NCI-H146 treated with DMSO at 0.1 percent for 48 hours (cell line): Measurements from ENCODE around the gene KCNK4.
"Not testable (repeated sequence)": the region's sequence is repeated elsewhere in the genome, so short reads cannot be mapped to it uniquely, and the experiment has no call there.

Source experiments
- DNase-seq: peaks from one replicate; lab custom pipeline; 2025; ENCODE audit not compliant: unreplicated experiment; lab: John Stamatoyannopoulos, UW

Gene KCNK4

DNA sequence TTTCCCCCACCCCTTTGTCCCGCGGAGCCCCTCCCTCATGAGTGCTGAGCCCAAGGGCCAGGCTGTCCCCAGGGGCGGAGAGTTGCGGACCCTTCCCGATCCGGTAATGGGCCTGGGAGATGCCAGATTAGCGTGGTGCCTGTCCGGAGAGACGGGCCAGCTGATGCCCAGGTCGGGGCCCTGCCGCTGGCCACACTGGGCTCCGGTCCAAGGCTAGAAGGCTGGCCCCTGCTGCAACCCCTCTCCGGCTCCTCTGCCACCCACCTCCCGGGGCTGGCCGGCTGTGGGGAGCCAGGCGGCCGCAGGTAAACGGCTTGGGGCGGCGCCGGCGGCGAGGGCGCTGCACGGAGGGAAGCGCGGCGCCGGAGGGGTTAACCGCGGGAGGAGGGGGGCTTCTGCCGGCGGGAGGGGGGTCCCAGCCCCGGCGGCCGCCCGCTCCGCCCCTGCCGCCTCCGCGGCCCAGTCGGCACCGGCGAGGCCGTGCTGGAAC lies at the start of gene KCNK4:
TSS of gene KCNK4 (plus strand) at position 41 of the 490 bp plus-strand sequence. CDS start 1,717 bp downstream, outside the sequence.
- DNase-seq = no peak

DNA sequence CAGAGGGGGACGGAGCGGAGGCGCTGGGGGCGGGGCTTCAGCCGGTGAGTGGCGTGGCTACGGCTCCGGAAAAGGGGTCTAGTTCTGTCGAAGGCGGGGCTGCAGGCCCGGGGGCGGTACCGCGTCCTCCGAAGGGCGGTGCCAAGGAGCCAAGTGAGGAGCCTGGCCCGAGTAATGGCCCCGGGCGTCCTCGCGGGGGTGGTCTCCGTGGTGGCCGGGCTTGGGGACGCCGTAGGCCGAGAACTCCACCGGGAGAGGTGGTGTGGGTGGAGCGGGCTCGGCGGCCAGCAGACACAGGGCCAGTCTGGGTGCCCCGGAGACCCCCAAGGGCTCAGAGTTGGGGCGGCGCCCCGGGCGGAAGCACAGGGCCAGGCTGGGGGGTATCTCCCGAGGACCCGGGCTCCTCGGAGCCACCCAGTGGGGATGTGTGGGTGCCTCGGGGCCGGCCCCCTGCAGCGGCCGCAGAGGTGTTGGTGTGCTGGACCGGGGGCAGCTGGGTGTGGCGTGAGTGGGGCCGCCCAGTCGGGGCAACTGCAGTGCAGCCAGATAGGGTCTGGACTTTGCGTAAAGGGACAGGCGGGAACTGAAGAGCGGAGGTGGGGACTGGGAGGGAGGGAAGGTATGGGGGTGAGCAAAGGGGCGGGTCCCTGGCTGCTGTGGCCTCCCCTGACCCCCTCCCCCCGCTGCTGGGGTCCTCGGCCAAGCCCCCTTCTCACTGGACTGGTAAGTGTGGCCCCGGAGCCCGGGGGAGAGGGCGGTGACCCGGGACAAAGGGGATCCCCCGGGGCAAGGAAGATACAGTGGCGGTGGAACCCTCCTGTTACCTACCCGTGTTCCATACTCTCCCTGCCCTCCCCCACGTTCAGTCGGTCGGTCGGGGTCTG lies 49.4 kb upstream of the KCNK4 start:
- peak; percentile 97 for DNase-seq

DNA sequence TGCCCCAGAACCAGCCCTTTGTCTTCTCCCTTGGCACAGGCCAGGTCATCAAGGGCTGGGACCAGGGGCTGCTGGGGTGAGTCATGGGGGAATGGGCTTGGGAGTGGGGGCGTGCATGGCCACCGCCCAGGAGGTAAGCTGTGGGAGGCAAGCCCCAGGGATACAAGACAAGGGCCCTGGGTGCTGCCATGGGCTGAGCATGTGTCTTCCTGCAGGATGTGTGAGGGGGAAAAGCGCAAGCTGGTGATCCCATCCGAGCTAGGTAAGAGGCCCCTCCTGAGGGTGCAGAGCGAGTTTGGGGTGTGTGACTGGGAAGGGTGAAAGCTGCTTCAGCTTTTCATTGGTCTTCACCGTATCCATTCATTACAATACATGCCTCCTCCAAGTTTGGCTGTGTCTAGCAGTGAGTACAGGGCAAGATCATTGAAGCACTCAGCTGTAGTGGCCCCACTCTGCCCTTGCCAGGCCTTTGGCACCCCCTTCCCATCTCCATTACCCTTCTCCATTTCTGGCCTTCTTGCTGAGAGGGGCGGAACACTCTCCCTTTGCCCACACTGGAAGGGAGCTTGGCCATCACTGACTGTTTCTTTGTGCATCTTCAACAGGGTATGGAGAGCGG lies 47.8 kb upstream of the KCNK4 start:
- DNase-seq = no peak

DNA sequence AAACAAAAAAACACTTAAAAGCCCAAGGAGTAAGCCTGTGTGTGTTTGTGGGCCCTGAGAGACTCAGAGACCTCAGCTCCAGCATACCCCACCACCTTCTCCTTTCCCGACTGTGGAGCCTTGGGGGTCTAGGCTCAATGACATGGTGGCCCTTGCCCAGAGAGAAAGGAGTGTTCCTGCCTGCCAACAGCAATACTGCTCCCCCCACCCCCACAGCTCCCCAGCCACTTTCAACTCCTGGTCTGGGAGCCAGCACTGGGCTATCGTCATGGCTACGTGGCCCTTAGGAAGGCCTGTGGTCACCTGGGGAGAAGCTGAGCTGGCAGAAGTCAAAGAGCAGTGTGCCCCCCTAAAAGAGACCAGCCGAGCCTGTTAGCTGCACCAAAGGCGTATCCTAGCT lies 47.0 kb upstream of the KCNK4 start:
- no peak for DNase-seq

DNA sequence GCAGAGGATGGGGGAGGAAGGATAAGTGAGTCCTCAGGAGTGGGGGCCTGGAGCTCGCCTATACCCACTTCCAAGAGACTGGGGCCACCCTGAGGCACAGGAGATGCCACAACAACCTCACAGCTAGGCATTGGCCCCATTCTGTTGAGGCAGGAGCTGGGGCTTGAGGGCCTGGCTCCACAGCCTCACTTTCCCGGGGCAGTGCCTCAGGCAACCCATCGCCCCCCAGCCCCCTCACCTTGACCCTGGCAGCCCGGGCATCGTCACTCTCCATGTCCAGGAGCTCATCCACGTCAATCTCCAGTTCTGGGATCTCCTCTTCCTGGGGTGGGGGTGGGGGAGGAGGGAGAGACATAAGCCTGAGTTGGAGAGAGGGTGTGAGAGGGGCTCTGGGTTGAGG lies 46.1 kb upstream of the KCNK4 start:
- no peak for DNase-seq

DNA sequence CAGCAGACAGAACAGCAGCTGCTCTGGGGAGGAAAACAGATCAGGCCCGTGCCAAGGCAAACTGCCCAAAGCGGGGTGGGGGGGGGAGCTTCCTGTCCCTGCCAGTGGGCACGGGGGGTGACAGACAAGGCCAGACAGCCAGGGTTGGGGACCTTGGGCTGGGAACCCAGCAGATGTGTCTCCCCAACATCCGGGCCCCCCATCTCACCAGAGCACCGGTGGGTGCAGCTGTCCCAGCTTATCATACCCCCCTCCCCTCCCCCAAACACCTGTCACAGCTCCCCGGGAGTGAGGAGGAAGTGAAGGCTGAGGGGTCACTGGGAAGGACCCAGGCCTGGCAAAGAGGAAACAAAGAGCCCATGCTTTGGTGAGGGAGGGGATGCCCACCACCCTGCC lies 45.7 kb upstream of the KCNK4 start:
- DNase-seq = no peak

DNA sequence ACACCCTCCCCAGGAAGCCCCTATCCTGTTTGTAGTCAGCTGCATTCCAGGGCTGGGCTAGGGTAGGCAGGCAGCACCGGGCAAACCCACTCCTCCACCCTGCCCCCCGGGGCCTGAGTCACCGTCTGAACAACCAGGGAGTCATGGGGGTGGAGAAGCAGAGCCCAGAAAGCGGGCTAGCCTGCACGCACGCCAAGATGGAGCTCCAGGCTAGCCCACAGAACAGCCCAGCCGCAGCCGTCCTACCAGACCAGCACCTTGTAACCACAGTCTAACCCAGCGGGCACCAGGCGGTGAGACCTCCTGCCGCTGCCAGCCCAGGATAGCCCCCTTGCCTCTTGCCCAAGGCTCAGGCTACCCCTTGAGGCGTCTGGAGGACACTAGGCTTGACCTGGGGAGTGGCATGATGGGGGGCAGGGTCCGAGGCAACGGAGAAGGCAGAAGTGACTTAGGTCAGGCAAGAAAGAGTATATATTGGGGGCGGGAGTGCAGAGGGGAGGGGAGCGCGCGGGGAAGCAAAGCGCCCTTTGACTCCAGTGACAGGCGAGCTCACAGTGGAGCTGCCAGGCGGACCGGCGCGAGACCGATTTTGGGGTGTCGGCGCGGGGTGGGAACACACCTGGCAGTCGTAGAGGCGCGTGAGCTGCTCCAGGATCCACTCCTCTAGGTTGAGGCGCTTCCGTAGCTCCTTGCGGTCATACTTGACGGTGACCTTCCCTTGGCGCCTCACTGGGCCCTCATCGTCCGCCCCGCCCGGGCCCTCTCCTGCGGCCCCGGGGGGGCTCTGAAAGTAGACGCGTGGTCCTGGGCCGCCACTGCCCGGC lies 45.1 kb upstream of the KCNK4 start:
- no peak for DNase-seq

DNA sequence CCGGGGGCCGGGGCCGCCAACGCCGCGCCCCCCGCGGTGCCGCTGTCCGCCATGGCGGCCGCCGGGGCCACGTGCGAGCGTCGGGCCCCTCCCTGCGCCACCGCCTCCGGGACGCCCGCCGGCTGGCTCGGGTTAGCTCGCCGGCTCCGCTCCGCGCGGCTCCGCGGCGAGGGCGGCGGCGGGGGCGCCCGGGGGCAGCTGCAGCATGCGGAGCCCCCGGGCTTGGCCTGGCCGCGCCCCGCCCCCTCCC lies 44.6 kb upstream of the KCNK4 start:
- not testable (repeated sequence) for DNase-seq

DNA sequence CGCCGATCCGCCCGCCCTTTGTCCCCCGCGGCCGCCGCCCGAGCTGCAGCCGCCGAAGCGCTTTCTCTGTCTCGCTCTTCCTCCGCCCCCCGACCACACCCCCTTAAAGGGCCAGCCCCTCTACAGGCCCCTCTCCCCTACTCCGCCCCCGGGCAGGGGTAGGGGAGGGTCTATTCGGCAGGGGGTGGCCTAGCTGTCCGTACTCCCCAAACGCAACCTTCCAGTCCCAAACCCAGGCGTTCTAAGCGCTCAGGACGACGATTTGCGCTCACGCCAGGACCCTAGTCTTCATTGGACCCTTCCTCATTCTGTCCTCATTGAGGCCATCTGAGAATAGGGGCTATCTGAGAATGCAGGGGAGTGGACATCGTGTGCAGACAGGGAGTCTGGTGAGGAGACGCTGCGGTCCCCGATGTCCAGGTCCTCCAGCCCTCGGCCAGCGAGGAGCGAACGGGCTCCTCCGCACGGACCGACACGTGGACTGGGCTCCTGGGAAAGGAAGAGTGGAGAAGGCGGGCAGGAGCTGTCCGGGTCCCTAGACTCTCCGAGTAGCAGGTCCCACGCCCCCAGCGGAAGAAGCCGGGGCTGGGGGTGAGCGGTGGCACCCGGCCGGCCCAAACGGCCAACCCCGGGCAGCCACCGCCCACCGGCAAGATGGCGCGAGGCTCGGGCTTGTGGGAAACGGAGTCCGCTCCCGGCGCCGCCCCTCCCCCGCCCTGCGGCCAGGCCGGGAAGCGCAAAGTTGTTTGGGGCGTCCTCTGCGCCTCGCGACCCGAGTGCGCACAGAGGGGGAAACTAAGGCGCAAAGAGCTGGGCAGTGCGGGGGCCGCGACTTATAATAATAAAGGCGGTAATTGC lies 44.0 kb upstream of the KCNK4 start, which contains the start of gene PPP1R14B:
TSS of gene PPP1R14B (minus strand) at position 73 of the 858 bp plus-strand sequence. CDS start 270 bp downstream, outside the sequence.
- peak; percentile 60 for DNase-seq

DNA sequence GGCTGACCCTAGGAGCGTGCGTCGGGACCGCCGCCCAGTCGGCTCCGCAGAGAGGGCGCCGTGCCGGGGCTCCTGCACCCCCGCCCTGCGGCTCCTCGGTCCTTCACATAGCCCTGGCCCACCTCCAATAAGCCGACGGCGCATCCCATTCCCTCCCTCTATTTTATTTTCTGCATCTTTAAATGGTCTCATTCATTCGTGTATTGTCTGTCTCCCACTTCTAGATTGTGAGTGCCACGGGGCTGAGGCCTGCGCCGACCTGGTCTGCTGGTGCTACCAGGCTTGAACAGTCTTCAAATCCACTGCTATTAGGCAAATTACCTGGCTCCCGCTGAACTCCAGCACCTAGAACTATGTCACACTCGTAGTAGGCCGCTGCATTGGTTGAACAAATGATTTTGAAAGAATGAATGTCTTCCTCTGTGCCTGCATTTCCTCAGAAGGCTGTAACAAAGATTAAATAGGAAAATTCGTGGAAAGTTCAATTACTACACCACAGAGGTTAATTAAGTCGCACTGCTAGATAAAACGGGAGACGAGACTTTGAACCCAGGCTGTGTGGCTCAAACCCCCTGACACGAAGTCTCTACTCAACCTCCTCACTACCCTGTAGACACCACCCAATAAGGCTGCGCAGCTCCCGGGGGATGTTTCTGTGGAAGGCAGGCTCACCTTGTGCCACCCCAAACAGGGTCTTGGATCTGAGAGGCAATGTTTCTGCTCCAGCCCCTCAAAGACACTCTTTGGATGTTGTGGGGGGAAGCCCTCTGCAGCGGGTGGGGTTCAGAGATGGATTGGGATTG lies 43.2 kb upstream of the KCNK4 start:
- DNase-seq = no peak

DNA sequence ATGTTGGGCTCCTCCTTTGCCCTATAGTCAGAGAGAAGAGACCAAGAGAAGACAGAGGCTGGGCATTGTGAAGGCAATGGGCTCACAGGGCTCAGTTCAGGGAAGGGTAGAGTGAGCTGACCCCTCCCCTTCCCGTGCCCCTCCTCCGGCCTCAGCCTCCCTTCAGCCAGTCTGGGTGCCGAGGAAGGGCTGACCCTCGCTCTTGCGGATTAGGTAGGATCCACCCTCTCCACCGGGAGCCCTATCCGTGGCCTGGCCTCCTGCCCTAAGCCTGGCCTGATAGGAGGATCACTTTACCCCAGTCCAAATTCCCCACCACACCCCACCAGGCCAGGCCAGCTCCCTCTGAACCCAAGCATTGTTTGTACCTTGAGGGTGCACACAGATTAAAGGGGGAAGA lies 42.5 kb upstream of the KCNK4 start:
- DNase-seq = no peak

DNA sequence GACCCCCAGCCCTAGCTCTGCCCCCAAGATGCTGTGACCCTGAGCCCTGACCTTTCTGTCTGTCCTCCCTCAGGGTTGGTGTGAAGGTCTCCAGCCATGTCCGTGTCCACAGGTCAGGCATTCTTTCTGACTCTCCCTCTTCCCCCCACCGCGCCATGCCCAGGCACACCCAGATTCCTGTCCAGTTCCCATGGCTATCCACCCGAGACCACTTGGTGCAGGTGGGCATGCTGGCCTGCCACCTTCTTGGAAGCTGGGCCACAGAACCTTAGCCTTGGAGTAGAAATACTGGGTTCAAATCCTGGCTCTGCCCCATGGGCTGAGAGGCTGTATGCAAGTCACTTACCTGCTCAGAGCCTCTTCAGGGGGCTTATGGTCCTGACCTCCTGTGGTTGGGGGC lies 42.1 kb upstream of the KCNK4 start:
- DNase-seq = no peak

DNA sequence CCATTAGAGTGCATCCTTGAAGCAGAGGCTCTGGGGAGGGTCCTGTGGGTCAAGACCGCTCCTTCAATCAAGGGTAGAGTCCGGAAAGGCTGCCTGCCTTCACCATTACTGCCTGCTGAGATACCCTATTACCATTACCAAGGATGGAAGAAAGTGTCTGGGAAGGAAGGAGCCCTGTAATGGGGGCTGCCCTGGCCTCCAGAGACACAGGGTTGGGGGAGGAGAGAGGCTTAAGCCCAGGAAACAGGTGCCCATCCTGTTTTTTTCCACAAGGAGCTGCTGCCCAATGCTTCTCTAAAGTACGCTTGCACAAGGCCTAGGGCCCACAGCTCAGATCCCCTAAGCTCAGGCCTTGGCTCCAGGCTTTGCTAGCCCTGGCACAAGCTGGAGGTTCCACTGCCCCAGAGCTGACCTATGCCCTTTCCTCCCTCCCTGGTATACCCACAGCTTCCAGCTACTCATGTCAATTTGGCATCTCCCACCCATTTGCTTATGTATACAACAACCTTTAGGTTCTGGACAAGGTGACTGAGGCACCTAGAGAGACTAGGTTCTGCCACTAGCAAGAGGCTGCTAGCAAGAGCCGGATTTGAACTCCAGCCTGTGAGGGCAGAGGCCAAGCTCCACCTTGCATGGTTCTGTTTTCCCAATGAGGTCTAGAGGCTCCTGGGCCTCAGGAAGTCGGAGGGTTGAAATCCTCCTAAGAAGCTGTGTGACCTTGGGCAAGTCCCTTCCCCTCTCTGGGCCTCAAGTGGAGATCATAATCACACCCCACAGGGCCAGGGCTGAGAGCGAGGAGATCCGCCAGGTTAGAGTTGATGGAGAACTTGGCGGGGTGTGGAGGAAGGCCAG lies 41.3 kb upstream of the KCNK4 start:
- DNase-seq = no peak

DNA sequence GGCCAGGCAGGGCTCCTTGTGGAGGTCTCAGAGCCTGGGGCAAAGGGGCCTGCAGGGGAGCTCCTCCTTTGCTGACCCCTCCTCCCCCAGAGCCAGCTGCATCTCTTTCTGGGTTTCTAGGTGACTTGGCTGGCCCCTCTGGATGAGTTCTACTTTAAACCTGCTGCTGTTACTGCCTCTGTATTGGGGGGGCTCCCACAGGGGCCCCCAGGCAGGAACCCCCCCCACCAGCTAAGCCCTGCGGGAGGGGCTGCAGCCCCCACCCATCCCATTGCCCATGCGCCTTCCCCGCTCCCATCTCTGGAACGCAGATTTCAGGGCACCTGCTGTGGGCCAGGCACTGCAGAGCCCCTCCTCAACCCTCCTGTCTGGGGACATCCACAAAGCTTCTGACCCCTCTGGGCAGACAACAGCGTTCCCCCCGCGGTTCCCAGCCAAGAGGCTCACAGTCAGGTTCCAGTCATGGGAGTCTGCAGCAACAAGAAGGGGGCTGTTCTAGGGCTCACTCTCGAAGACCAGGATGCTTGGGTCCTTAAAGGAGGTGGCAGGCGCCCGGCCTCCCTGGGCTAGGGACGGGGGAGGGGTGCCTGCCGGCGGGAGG lies 40.6 kb upstream of the KCNK4 start:
- DNase-seq = no peak

DNA sequence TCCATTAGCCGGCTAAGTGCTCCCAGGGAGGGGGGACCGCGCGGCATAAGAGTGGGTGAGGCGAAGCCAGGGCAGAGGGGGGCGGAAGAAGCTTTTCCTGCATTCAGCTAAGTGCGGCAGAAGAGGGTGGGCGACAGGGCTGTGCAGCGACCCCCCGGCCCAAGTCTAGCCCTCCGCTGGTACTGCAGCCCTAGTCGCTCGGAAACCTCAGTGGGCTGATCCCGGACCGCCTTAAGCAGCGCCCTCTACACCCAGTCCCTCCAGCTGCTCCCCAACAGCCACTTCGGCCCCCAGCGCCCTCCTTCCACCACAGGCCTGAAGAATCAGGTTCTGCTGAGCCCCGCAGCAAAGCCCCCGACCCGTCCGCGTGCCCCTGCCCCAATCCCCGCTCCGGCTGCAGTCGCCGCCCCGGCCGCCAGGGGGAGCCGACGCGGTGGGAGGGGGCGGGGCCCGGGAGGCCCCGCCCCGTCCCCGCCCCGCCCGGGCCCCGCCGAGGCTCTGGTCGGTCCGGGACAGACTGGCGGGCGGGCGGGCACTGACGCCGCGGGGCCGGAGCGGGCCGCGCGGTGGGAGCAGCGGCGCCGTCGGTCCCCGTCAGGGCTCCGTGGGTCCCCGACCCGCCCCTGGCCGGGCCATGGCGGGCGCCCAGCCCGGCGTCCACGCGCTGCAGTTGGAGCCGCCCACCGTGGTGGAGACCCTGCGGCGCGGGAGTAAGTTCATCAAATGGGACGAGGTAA lies 39.9 kb upstream of the KCNK4 start, which contains the start of gene PLCB3:
TSS of gene PLCB3 (plus strand) at position 515 of the 737 bp plus-strand sequence. CDS start at position 635, 120 bp downstream.
- no peak for DNase-seq

DNA sequence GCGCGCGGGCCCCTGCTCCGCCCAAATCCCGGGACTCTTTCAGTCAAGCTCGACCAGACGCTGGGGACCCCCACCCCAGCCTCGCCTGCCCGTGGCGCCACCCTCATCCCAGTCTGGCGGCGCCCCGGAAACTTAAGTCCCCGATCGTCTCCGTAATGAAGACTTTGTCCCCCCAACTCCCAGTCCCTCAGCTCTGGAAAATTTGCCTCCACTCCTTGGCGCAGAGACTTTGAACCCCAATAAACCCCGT lies 39.4 kb upstream of the KCNK4 start:
- DNase-seq = no peak

DNA sequence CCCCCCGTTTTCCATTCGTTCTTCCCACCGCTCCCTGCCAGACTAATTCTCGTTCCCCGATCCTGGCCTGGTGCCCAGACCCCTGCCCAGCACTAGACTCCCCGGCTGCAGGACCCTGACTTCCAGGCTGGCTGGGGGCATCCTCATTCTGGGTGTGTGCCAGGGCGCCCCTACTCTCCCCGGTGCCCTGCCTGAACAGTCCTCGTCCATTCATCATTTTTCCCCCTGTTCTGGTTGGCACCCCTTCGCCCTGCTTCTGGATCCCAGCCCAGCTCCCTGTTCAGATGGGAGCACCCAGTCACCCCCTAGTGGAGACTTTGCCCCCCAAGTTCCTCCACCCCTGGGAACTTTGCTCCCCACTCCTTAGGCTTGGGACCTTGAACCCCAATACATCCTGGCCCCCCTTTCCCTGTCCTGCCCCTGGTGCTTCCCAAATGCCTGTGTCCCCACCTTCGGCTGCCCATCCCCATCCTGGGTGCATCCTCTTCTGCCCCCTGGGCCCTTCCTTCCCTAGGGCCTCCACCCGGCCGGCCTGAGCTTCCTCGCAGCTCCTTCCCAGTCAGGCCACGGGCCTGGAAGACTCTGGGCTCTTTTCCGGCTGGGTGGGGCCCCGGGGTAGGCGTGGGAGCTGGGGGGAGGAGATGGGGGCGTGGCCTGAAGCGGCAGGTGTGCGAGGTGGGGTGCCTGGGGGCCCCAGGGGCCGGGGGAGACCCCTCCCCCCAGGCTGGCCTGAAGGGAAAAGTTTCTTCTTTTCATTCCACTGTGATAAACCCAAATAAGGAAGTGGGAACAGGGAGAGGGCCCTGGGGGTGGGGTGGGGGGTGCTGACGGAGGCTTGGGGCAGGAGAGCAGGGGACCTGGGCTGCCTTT lies 38.9 kb upstream of the KCNK4 start:
- no peak for DNase-seq
